Stimulated activated naive CD8-positive, alpha-beta T cell treated with anti-CD3 and anti-CD28 coated beads, Interleukin-15, amount 100 ng/mL, for 72 hours (primary cell): Measurements from ENCODE around the gene FANCE.
A peak's percentile ranks its signal among the peaks of the same experiment; 100 is the strongest.

ENCODE experiments used
- ATAC-seq: fragments of 150-1000 bp; cut with Tn5 transposase; 2 replicates; pipeline ENCODE4 v1.10.0; 2021; ENCODE audit warnings: mild to moderate bottlenecking, moderate library complexity
- DNase-seq, 2 donors: peaks; one replicate each; pipeline ENCODE4 v3.0.0; 2021 to 2022
- H3K27ac Mint-ChIP-seq, 2 donors: one replicate each; pipeline ENCODE4 v1.8.0; 2022; ENCODE audit warnings: mild to moderate bottlenecking in 2 of 2, mixed read lengths in 2 of 2, moderate library complexity in 2 of 2
- H3K27me3 Mint-ChIP-seq: one replicate; pipeline ENCODE4 v1.8.0; 2022; ENCODE audit warnings: mixed read lengths
- H3K4me1 Mint-ChIP-seq: one replicate; pipeline ENCODE4 v1.8.0; 2022; ENCODE audit warnings: mild to moderate bottlenecking, mixed read lengths
- H3K4me3 Mint-ChIP-seq, 2 donors: one replicate each; pipeline ENCODE4 v1.8.0; 2022; ENCODE audit warnings: mild to moderate bottlenecking in 2 of 2, mixed read lengths in 2 of 2, moderate library complexity in 1 of 2
- H3K9me3 Mint-ChIP-seq, 2 donors: one replicate each; pipeline ENCODE4 v1.8.0; 2022; ENCODE audit warnings: mixed read lengths in 2 of 2

The FANCE gene

GRCh38 chr6:35492974-35493284, 40.8 kb downstream of the FANCE start:
- Mint-ChIP-seq H3K27ac (no peak overlapping the region), H3K4me3 (no peak overlapping the region), H3K4me1 (peaks cover 25% of the 10 kb centered on the region), H3K27me3 (peaks cover 8% of the 10 kb centered on the region), H3K9me3 (no peaks in the 10 kb centered on the region)
- ATAC-seq (no peak), DNase-seq (no peak)

- Mint-ChIP-seq H3K27me3 (peaks cover 13% of the 10 kb centered on the region), H3K4me3 (no peak overlapping the region), H3K27ac (no peak overlapping the region), H3K9me3 (no peaks in the 10 kb centered on the region), H3K4me1 (peaks cover 25% of the 10 kb centered on the region)
- DNase-seq, result no peak
- no peak for ATAC-seq
These were observed 41.3 kb downstream of the FANCE start for GRCh38 chr6:35493307-35493983.

GRCh38 chr6:35494161-35494563, 42.0 kb downstream of the FANCE start:
- no peak overlapping the region for H3K27ac Mint-ChIP-seq
- no peaks in the 10 kb centered on the region for H3K9me3 Mint-ChIP-seq
- ATAC-seq (no peak), DNase-seq (no peak)
- H3K27me3 Mint-ChIP-seq, result peaks cover 20% of the 10 kb centered on the region
- H3K4me1 Mint-ChIP-seq, result peaks cover 31% of the 10 kb centered on the region
- no peak overlapping the region for H3K4me3 Mint-ChIP-seq

- H3K27me3 Mint-ChIP-seq, result peaks cover 30% of the 10 kb centered on the region
- H3K4me3 Mint-ChIP-seq, result peak overlapping the region; percentile 21 to 55
- H3K9me3 Mint-ChIP-seq, result no peaks in the 10 kb centered on the region
- H3K27ac Mint-ChIP-seq, result no peak overlapping the region
- H3K4me1 Mint-ChIP-seq, result peaks cover 31% of the 10 kb centered on the region
- ATAC-seq (no peak), DNase-seq (no peak)
These were observed 43.3 kb downstream of the FANCE start for GRCh38 chr6:35495258-35496035.

- no peak overlapping the region for H3K27ac Mint-ChIP-seq
- ATAC-seq (peak; percentile 53), DNase-seq (no peak)
- no peaks in the 10 kb centered on the region for H3K9me3 Mint-ChIP-seq
- H3K27me3 Mint-ChIP-seq, result peaks cover 30% of the 10 kb centered on the region
- peaks cover 31% of the 10 kb centered on the region for H3K4me1 Mint-ChIP-seq
- H3K4me3 Mint-ChIP-seq, result peak overlapping the region; percentile 31 to 66
These were observed 44.1 kb downstream of the FANCE start for GRCh38 chr6:35496036-35496840.

GRCh38 chr6:35496841-35497570, 44.9 kb downstream of the FANCE start, which contains the start of gene TEAD3:
Gene TEAD3 (minus strand): TSS chr6:35497079.
- peak within 1 kb of the TSS; percentile 22 to 28 for H3K27ac Mint-ChIP-seq
- no peaks in the 10 kb centered on the region for H3K9me3 Mint-ChIP-seq
- H3K4me3 Mint-ChIP-seq, result peak within 1 kb of the TSS; percentile 80 to 86
- peak; percentile 52 to 68 for DNase-seq
- H3K27me3 Mint-ChIP-seq, result peaks cover 30% of the 10 kb centered on the region
- peaks cover 31% of the 10 kb centered on the region for H3K4me1 Mint-ChIP-seq
- ATAC-seq, result peak; percentile 70

- DNase-seq, result peak; percentile 53 to 57
- peaks cover 27% of the 10 kb centered on the region for H3K4me1 Mint-ChIP-seq
- ATAC-seq, result peak; percentile 64
- no peaks in the 10 kb centered on the region for H3K9me3 Mint-ChIP-seq
- H3K27me3 Mint-ChIP-seq, result peaks cover 34% of the 10 kb centered on the region
- H3K4me3 Mint-ChIP-seq, result peak overlapping the region; percentile 80 to 86
- peak overlapping the region; percentile 22 to 28 for H3K27ac Mint-ChIP-seq
These were observed 45.7 kb downstream of the FANCE start for GRCh38 chr6:35497571-35498421.

GRCh38 chr6:35498422-35499067, 46.4 kb downstream of the FANCE start:
- DNase-seq (no peak), ATAC-seq (no peak)
- Mint-ChIP-seq H3K9me3 (no peaks in the 10 kb centered on the region), H3K4me3 (peak overlapping the region; percentile 80 to 86), H3K27ac (no peak overlapping the region), H3K27me3 (peaks cover 42% of the 10 kb centered on the region), H3K4me1 (peaks cover 28% of the 10 kb centered on the region)

- Mint-ChIP-seq H3K9me3 (no peaks in the 10 kb centered on the region), H3K4me1 (peaks cover 22% of the 10 kb centered on the region), H3K27ac (no peak overlapping the region), H3K4me3 (no peak overlapping the region), H3K27me3 (peaks cover 45% of the 10 kb centered on the region)
- ATAC-seq (no peak), DNase-seq (no peak)
These were observed 47.2 kb downstream of the FANCE start for GRCh38 chr6:35499372-35499771.

GRCh38 chr6:35500782-35501181, 48.6 kb downstream of the FANCE start:
- peaks cover 22% of the 10 kb centered on the region for H3K4me1 Mint-ChIP-seq
- peaks cover 38% of the 10 kb centered on the region for H3K27me3 Mint-ChIP-seq
- H3K9me3 Mint-ChIP-seq, result no peaks in the 10 kb centered on the region
- ATAC-seq (no peak), DNase-seq (no peak)
- no peak overlapping the region for H3K4me3 Mint-ChIP-seq
- H3K27ac Mint-ChIP-seq, result no peak overlapping the region

- Mint-ChIP-seq H3K27me3 (peaks cover 38% of the 10 kb centered on the region), H3K27ac (peak overlapping the region in 1 of 2 donors; percentile 53), H3K4me3 (no peak overlapping the region), H3K4me1 (peaks cover 22% of the 10 kb centered on the region), H3K9me3 (no peaks in the 10 kb centered on the region)
- DNase-seq, result no peak
- no peak for ATAC-seq
These were observed 49.6 kb downstream of the FANCE start for GRCh38 chr6:35501784-35502183.

- no peaks in the 10 kb centered on the region for H3K9me3 Mint-ChIP-seq
- no peak for DNase-seq
- no peak overlapping the region for H3K27ac Mint-ChIP-seq
- H3K4me1 Mint-ChIP-seq, result peaks cover 13% of the 10 kb centered on the region
- peak; percentile 39 for ATAC-seq
- H3K4me3 Mint-ChIP-seq, result no peak overlapping the region
- H3K27me3 Mint-ChIP-seq, result peaks cover 31% of the 10 kb centered on the region
These were observed 51.4 kb downstream of the FANCE start for GRCh38 chr6:35503534-35503933.

GRCh38 chr6:35505999-35506412, 53.9 kb downstream of the FANCE start:
- peaks cover 9% of the 10 kb centered on the region for H3K4me1 Mint-ChIP-seq
- ATAC-seq, result no peak
- H3K9me3 Mint-ChIP-seq, result no peaks in the 10 kb centered on the region
- peaks cover 38% of the 10 kb centered on the region for H3K27me3 Mint-ChIP-seq
- DNase-seq, result no peak
- H3K4me3 Mint-ChIP-seq, result no peak overlapping the region
- H3K27ac Mint-ChIP-seq, result no peak overlapping the region

- Mint-ChIP-seq H3K4me3 (no peak overlapping the region), H3K4me1 (peaks cover 14% of the 10 kb centered on the region), H3K27ac (no peak overlapping the region), H3K9me3 (no peaks in the 10 kb centered on the region), H3K27me3 (peaks cover 43% of the 10 kb centered on the region)
- DNase-seq, result no peak
- no peak for ATAC-seq
These were observed 54.4 kb downstream of the FANCE start for GRCh38 chr6:35506536-35506935.
